Coronary artery (tissue), 2 donors: Measurements from ENCODE around the gene DEPP1.

ENCODE experiments used
- DNase-seq: peaks from one replicate; pipeline ENCODE4 v3.0.0-alpha.2; 2017; ENCODE audit warnings: low spot score
- H3K27ac ChIP-seq, 2 donors: fragments of 200-600 bp; sonication (generic); one replicate each; pipeline ENCODE4 v1.5.1; 2016 to 2019
- H3K4me3 ChIP-seq: fragments of 200-600 bp; sonication (generic); 2 replicates; pipeline ENCODE4 v1.5.1; 2016; ENCODE audit warnings: mild to moderate bottlenecking, moderate library complexity
- CTCF ChIP-seq: fragments of 200-600 bp; sonication (generic); IDR thresholded peaks from one replicate; pipeline ENCODE4 v1.5.1; 2019; ENCODE audit warnings: antibody characterized with exemption

DEPP1 gene

GRCh38 chr10:44978213-44978569, 418 bp downstream of the DEPP1 start:
- no peak for DNase-seq
- peak overlapping the region; percentile 95 to 97 for H3K27ac ChIP-seq
- no peak for TF ChIP-seq CTCF
- H3K4me3 ChIP-seq: peak overlapping the region; percentile 83

- Histone ChIP-seq H3K4me3 (peak overlapping the region; percentile 83), H3K27ac (peak overlapping the region; percentile 95 to 97)
- TF ChIP-seq CTCF: no peak
- no peak for DNase-seq
Observed at GRCh38 chr10:44977287-44978212, 1.1 kb downstream of the DEPP1 start.

GRCh38 chr10:44976352-44977198, 2.0 kb downstream of the DEPP1 start:
- TF ChIP-seq CTCF: no peak
- Histone ChIP-seq H3K27ac (peak overlapping the region; percentile 95 to 97), H3K4me3 (peak overlapping the region; percentile 83)
- no peak for DNase-seq

GRCh38 chr10:44975431-44976331, 2.9 kb downstream of the DEPP1 start:
- peak overlapping the region; percentile 83 for H3K4me3 ChIP-seq
- no peak for DNase-seq
- TF ChIP-seq CTCF: no peak

GRCh38 chr10:44974628-44975430, 3.8 kb downstream of the DEPP1 start:
- TF ChIP-seq CTCF: peak; percentile 95
- peak; percentile 87 for DNase-seq
- Histone ChIP-seq H3K27ac (peak overlapping the region; percentile 95 to 97), H3K4me3 (peak overlapping the region; percentile 83)

More at GRCh38 chr10:44975431-44976331, 2.9 kb downstream of the DEPP1 start:
- H3K27ac ChIP-seq: peak overlapping the region; percentile 95 to 97
